Kidney glomerular epithelial cell (primary cell): ENCODE results near the gene ZIC4.

Experiments used
- DNase-seq: peaks from one replicate; lab custom pipeline; 2025; lab: John Stamatoyannopoulos, UW

ZIC4 gene

DNA sequence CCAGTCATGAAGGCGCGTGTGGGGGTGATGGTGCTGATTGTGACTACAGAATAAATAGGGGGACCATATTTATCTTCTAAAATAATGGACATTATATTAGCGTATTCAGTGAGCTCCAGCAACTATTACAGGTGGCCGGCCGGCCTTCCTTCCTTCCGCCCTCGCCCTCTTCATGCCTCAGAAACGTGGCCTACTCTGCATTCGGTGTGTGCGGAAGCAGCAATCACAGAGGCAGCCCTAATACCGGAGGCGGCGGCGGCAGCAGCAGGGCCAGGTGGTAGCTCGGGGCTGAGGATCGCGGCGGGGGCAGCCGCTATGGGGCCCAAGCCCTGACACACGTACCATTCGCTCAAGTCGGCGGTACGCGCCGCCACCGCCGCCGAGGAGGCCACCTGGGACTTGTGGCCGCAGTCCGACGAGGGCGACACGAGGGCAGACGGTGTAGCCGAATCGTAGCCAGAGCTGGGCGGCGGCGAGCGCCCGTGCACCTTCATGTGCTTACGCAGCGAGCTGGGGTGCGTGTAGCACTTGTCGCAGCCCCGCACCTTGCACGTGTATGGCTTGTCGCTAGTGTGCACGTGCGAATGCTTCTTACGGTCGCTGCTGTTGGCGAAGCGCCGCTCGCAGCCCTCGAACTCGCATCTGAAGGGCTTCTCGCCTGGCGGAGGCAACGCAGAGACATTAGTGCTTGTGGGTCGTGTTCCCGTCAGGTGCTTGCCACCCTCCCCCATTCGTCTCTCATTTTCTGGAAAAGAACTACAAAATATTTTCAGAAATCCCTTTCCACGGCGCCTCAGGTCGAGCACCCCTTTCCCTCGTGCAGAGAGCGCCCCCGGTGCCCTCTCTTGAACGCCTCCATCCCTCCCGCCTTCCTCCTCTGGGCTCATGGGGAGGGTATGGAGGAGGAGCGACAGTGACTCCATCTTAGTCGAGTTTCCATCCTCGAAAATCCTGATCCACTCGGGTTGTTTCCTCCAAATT, 15.5 kb downstream of the ZIC4 start:
- no peak for DNase-seq

DNA sequence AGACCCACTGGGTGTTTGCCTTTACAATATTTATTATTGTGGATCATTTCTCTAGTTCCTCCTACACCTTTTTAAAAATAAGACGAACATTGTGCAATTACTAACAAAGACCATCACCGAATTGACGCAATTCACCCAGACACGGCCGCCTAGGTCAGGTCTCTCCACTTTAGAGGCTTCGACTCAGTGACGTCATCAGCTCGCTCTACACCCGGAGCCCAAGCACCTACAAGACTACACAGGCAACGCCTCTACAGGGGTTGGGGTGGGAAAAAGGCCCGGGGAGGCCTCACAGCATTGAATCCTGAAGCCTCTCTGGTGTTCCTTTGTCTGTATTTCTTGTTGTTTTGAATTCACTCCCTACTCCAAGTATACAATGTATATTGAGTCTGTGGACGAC, 16.6 kb downstream of the ZIC4 start:
- DNase-seq = no peak

DNA sequence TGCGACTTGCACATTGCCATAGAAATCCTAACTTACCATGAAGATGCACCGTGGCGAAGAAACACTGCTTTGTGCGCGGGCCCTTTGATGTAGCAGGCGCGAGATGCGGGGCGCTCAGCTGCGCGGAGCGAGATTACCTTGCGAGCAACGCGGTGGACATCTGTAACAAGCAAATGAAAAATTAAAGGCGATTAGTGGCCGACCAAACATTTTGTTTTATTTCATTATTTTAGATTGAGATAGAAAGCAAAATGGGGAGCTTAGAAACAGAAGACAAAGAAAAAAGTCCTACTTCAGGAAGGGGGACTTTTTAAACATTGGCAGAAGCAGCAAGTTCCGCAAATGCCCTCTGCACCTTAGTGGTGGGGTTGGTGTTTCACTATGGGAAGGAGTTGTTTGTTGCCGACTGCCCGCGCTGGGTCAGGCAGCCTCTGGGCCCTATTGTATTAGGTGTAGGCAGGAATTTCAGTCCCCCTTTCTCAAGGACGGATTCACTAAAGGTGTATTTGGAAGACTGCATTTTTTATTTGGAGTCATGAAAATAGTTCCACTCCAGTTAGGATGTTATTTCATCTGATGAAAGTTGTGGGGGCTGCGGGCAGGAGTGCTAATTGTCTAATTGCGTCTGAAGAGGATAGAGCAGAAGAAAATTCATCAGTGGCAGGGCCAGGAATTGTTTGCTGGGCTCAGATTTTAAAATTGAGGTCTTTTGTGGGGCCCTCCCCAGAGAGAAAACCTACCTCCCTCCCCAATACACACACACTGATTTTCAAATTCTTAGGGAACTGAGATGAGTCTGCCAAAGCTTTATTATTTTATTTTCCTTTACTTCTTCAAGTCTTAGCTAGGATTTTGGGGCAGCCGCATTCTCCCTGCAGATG, 17.4 kb downstream of the ZIC4 start:
- DNase-seq = no peak

DNA sequence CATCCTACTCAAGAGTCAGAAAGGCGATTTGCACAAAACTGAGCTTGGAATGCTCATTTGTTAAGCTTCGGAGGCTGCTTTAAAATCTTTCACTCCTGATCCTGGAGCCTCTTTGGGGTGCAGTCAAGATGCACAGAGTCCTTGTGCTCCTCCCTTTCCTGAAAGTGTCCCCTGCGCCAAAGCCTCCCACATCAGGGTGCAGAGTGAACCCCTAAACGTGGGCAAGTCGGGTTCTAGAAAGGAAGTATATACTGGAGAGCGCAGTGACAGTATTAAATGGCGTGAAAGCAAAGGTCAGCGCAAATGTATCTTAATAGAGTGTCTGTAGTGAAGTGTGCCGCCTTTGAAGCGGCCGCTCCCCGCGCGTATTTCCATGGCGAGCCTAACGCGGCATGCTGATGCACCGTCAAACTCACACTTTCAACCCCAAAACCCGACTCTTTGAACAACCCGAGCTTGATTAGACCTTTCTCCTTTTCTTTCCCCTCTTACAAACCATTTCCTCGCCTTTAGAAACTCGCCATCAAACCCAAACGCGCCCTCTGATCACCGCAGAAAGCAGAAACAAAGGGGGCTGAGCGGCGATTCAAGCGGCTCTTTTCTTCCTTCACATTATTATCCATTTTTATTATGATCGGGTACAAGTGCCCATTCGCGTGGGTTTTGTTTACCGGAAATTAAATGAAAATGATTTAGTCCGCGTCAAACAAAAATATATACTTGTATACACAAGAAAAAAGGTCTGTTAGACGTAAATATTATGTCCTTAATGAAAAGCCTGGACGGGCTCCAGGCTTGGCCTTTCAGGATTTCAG, 18.3 kb downstream of the ZIC4 start:
- no peak for DNase-seq

DNA sequence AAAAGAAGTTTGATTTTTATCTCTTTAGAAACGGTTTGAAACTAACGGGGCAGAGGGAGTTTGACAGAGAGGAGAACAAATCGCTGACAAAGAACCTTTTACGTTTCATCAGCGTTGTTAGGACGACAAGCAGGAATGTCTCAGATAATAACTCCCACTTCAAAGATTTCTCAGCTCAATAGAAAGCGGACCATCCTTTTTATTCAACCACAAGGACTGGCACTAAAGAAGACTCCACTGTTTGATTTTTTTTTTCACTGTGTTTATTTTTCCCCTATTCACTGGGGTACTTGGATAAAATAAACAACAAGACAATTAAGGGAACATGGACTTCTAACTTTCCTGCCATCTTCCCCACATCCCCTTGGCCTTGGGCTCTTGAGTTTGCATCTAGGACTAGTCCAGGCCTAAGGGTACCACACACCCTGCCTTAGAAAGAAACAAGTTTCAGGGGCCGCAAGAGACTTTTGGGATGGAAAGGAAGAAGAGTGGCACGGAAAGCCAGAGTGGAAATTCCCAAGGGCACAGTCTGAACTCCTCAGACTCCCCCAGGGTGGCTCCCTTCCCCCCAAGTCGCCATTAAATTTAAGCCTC, 19.0 kb downstream of the ZIC4 start:
- DNase-seq = no peak

DNA sequence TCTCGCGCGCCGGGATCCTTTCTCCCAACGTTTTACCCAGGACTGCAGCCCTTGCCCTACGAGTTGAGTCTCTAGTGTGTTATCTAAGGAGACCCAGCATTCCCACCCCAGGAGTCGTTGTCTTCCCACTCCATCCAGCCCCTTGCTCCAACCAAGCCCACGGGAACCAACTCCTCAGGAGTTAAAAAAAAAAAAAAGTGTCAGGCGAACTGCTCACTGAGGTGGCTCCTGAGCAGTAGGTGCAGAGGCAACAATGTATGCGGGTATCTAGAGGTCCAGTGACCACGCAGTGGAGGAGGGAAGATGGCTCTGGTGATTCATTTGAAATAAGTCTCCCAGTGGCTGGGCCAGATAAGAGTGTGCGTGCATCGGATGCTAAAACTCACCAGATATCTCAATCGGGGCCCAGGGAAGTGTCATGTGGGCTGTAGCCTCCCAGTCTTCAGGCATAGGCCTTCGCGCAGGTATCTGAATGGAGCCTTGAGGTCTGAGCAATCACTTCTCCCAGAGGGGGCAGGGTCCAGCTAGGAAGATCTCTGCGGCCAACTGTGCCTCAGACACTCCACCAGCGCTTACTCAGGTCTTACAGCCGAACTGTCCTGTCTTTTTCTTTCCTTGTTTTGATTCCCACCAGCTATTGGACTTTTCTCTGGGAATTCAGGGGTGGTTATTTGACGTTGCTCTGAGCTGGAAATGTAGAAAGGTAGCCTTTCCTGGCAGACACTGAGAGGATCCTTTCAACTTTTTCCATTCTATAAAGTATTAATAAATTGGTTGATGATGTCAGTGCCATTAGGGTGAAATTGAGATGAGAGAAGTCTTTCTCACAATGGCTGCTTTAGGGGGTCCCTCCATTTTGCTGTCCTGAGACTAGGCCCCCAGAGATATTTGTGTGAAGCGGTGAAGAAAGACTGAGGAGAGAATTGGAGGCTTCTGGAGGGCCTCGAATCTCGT, 21.0 kb downstream of the ZIC4 start:
- DNase-seq = no peak

DNA sequence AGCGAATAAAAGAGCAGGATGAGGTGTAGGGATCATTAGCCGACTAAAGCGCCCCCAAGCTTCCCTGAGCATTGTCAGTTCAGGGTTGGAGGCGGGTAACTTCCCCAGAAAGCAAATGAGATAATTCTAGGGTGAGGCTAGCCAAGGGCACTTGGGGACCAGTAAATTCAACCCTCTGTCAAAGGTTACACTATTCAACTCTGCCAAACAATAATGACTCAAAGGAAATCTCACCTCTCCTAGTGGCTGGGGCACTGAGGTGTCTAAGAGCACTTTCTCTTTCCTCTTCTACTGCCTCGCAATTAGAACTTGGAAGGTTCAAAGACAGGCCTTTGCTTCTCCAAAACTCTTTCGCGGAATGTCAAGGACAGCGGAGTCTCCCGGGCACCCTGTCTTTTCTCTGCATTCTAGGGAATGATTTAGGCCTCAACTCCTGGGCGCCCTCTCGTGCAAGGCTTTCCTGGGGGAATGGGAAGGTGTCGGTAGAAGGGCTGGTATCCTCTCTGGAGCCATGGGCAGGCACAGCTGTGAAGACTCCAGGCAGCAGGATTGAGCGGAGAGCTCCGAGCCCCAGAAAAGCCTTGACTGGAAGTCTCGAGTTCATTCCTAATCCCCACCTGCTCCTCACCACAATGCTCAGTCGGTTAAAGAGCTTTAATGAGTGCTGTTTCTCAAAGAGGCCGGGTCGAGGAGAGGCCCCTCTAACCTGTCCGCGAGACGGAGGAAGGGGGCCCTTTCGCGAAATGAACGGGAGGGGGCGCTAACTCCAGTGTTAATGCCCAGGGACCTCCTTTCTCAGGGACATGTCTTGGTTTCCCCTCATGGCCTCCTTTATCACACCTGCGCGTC, 21.9 kb downstream of the ZIC4 start:
- no peak for DNase-seq

DNA sequence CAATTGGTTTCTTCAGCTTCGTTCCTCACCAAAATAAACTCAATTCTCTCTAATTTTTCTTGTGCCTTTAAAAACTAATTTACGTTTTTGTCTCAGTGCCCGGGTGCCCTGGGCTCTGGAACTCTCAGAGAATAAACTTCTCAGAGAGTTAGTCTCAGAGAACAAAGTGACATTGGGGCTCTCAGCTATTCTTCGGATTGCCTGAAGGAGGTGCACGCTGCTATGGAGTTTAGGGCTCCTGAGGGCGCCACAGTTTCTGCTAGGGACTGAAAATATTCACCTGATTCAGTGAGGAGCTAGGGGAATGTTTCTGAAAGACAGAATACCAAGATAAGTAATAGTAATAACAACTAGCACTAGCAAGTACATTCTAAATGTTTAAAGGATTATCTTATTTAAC, 22.7 kb downstream of the ZIC4 start:
- DNase-seq = no peak

DNA sequence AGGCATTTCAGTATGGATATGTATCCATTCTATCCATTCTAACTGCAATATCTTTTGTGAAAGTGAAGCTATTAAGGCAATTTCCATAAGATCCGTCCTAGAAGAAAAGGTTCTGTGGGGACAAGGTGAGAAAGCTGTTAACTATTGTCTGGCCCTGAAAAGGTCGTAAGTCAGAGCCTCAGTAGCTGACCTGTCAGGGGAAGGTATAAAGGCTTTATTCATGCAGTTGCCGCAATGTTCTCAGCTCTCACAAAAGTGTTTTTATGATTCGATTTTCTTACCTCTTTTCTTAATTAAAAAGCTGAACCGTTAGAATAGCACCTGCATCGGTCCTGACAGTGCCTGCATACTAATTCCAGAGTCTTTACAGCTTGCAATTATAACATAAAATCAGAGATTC, 24.7 kb downstream of the ZIC4 start:
- DNase-seq = no peak

DNA sequence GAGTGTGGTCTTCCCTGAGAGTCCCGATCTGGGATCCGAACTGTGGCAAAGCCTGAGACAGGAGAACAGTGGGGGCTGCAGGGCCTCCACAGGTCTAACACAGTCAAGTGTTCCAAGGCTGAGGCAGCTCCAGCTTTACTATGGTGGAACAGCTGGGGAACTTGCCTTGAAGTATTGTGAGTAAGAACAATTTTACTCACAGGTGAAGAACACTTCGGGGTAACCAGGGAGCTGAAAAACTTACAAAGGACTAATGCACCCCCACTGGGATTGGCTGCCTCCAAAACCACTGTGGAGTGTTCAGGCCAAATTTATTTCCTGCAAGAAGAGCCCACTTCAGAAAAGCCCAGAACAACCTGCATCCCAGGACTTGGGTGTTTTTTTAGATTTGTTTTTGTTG, 25.4 kb downstream of the ZIC4 start:
- DNase-seq = no peak

DNA sequence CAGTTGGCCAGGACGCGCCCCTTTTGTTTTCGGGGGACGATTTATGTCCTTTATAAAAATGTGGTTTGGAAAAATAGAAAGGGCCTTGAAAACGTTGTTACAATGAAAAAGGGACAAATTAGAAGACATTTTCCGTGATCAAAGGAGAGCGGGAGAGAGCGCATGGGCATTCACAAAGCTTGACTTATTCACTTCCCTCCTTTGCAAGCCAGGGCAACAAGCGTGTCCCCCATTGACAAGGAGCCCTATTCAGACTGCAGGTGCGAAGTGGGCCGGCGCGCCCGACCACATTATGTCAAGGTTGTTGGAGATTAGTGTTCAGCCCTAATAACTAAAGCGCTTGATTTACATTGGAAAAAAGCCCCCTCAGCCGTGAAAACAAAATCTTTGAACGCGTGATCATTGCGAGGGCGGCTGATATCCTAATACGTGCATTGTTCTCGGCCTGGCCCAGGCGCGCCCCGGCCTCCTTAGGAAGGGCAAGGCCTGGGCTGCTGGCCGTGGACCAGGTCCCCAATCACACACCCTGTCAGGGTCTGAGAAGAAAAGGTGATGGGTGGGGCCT, 25.9 kb downstream of the ZIC4 start:
- DNase-seq = no peak

DNA sequence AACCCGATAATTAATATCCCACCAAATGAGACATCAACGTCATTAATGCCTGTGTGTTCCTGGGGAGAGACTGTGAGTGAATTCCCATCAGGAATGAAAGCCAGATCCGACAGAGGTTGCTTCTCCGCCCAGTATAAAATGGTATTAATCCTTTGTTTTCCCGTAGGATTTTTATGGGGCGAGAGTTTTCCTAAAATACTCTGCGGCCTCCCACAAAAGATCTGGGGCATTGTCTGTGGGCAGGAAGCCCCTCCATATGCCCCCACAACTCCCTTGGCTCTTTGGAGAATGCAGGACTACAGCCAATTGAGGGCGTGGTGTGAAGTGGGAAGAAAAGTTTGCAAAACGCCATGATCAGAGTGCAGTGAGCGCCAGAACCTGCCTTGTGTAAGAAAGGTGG, 26.7 kb downstream of the ZIC4 start:
- no peak for DNase-seq

DNA sequence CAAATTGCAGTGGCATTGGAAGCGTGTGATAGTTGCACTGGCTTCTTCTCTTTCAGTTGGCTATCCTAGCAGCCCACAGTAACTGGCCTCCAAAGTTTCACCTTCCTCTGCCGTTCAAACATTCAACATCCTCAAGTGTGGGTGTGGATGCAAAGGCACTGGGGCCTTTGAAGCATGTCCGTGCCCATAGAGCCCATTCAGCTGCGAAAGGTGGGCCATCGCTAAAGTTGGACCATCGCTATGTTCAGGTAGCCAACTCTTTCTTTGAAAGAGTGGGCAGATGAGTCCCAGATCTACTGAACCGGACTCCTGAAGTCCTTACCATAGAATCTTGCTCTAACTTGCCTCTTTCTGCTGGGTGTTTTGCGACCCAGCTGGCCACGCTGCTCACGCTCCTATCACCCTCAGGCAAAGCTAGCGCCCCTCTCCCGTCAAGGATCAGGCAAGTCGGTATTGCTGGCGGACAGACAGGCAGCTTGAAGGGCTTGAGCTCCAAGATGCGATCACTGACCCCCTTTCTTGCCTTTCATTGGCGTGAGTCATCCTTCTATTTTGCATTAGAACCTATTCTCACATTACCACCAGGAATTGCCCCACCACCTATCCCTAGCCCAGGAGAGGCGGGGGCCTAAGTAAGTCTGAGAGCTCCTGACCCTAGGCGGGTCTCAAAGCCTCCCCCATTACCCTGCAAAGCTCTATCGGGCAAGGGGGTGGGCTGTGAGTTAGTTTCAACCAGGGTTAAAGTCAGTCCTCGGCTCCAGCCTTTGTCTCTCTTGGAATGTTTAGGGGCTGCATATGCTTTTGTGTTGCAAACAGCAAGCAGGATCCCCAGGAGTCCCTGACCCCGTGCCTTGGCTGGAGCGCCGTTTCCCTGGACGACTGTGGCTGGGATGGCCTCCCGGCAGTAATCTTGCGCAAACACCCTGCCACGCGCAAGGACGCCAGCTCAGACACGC, 28.7 kb downstream of the ZIC4 start:
- no peak for DNase-seq

DNA sequence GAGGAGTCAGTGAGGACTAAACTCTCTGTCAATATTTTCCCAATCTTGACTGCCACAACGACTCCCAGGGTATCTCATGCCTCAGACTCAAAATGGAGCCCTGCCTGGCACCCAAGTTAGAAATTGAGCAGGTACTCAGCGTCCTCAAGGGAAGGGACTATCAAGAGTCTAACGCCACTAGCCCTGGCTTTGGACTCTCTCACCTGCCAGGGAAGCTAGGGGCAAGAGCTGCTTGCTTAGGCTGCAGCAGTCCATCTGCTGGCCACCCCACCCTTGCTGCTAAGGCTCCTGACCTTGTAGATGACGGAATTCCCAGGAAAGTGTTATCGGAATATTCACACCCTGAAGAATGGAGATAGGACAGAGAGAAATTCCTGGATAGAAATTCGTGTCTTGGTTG, 33.0 kb downstream of the ZIC4 start:
- no peak for DNase-seq

DNA sequence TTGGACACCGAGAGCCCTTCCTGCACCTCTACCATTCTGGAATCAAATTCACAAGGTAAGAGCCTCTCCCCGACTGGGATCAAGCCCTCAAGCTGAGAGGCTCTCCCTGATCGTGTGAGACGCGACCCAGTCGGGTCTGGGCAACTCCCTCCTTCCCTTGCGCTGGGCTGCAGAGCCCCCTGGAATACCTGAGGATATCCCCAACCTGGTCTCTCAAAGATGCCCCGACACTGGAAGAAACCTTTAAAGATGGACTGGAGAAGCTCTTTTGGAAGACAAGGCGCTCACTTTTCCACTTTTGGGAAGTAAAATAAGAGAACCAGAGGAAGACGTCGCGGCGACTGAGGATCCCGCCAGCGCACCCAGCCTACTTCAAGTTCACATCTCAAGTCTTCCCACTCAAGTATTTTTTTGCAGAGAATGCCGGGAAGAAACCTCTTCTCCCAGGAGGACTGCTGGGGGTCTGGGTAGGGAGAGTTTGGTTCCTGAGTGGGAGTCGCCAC, 33.8 kb downstream of the ZIC4 start:
- no peak for DNase-seq

DNA sequence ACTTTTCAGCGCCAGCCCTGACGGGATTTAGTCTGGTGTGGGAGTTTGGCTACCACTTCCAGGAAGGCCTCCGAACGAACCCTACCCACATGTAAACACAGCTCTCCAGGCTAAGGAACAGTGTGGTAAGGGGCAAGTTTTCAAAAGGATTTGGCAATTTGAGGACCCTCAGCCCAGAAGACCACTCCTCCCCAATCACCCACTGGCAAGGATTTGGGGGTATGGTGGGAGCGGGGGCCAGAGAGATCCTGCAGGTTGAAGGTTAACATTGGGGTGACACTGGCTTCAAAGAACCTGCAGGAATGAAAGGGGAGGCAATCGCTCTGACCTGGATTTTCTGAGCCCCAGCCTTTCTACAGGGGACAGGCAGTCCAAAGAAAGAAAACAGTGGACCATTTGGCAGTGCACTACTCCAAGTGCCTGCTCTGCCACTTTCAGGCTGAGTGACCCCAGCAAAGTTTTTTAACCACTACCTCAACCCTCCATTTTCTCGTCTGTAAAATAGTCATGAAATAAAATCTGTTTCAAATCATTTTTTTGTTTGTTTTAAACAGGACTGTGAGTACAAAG, 34.5 kb downstream of the ZIC4 start:
- no peak for DNase-seq

DNA sequence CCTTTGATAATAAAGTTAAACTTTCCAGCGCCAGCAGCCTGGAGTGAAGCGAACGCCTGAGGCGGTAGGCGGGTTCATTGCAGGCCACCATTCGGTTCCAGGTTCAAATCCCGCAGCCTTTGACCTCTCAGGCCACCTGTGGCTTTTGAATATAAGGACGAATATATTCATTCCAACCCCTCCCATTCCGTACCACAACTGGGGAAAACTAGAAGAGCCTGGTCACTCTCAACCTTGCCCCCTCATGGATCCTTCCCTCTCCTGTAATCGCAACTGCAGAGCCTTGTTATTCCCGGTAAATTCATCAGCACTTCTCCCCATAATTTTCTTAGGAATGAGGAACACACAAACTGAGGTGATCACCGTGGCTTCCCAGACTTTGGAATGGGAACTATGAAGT, 35.2 kb downstream of the ZIC4 start:
- no peak for DNase-seq

DNA sequence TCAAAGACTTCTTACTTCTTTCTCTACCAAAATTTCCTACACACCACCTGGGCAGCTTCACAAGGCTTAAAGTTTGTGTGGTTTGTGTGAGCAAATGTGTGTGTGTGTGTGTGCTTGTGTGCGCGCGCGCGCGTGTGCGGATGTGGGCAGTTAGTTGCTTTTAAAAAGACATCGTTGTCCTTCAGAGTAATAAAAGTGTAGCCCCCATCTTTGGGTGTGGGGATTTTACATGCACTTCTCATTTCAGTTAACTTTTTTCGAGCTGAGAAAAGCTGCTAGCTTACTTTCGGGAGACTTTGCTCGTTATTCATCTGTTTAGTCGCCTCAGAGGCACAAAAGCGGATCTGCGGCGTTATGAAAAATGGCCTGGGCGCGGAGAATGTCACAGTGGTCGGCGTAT, 36.0 kb downstream of the ZIC4 start:
- no peak for DNase-seq
